Measurements from ENCODE around the gene RDH16.
"Not testable (repeated sequence)": the region's sequence is repeated elsewhere in the genome, so short reads cannot be mapped to it uniquely, and the experiment has no call there.

RDH16 gene

DNA sequence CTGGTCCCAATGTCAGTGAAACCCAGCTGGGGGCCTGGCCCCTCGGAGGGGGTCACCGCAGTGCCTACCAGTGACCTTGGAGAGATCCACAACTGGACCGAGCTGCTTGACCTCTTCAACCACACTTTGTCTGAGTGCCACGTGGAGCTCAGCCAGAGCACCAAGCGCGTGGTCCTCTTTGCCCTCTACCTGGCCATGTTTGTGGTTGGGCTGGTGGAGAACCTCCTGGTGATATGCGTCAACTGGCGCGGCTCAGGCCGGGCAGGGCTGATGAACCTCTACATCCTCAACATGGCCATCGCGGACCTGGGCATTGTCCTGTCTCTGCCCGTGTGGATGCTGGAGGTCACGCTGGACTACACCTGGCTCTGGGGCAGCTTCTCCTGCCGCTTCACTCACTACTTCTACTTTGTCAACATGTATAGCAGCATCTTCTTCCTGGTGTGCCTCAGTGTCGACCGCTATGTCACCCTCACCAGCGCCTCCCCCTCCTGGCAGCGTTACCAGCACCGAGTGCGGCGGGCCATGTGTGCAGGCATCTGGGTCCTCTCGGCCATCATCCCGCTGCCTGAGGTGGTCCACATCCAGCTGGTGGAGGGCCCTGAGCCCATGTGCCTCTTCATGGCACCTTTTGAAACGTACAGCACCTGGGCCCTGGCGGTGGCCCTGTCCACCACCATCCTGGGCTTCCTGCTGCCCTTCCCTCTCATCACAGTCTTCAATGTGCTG lies 38.0 kb upstream of the RDH16 start:
- H3K9ac ChIP-seq (ENCODE audit: low read depth, low read length), result no peak overlapping the region
- peaks cover 9% of the 10 kb centered on the region for H3K4me1 ChIP-seq (ENCODE audit: insufficient read depth, low read length)
- H3K36me3 ChIP-seq (ENCODE audit: insufficient read depth, low read length), result no peaks in the 10 kb centered on the region
- H3K9me3 ChIP-seq (ENCODE audit: control insufficient read depth, insufficient read depth, low read length), result no peaks in the 10 kb centered on the region

GRCh38 chr12:56994231-56994746 lies 36.9 kb upstream of the RDH16 start:
- no peaks in the 10 kb centered on the region for H3K36me3 ChIP-seq (ENCODE audit: insufficient read depth, low read length)
- H3K9me3 ChIP-seq (ENCODE audit: control insufficient read depth, insufficient read depth, low read length), result no peaks in the 10 kb centered on the region
- peaks cover 9% of the 10 kb centered on the region for H3K4me1 ChIP-seq (ENCODE audit: insufficient read depth, low read length)
- no peak overlapping the region for H3K9ac ChIP-seq (ENCODE audit: low read depth, low read length)

DNA sequence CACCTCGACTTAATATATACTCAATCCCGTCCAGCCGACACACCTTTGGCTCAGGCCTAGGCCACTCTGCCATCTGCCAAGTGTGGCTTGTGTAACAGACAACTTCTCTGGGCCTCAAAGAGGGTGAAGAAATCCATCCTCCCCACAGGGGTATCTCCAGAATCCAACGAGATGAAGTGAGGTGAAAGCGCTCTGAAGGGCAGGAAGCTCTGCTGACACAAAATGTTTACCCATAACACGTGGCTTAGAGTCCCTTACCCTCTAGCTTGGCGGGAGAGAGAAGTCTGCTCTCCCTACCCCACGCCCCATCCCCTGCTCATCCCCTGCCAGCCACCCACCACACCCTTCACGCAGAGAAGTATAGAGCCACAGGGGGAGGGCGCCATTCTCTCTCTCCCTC lies 35.9 kb upstream of the RDH16 start:
- Histone ChIP-seq H3K9me3 (ENCODE audit: control insufficient read depth, insufficient read depth, low read length) (no peaks in the 10 kb centered on the region), H3K36me3 (ENCODE audit: insufficient read depth, low read length) (no peaks in the 10 kb centered on the region), H3K9ac (ENCODE audit: low read depth, low read length) (no peak overlapping the region), H3K4me1 (ENCODE audit: insufficient read depth, low read length) (peaks cover 11% of the 10 kb centered on the region)

- Histone ChIP-seq H3K4me1 (ENCODE audit: insufficient read depth, low read length) (peaks cover 19% of the 10 kb centered on the region), H3K9me3 (ENCODE audit: control insufficient read depth, insufficient read depth, low read length) (no peaks in the 10 kb centered on the region), H3K36me3 (ENCODE audit: insufficient read depth, low read length) (no peaks in the 10 kb centered on the region), H3K9ac (ENCODE audit: low read depth, low read length) (no peak overlapping the region)
Measured at GRCh38 chr12:56991319-56992246, 34.2 kb upstream of the RDH16 start.

DNA sequence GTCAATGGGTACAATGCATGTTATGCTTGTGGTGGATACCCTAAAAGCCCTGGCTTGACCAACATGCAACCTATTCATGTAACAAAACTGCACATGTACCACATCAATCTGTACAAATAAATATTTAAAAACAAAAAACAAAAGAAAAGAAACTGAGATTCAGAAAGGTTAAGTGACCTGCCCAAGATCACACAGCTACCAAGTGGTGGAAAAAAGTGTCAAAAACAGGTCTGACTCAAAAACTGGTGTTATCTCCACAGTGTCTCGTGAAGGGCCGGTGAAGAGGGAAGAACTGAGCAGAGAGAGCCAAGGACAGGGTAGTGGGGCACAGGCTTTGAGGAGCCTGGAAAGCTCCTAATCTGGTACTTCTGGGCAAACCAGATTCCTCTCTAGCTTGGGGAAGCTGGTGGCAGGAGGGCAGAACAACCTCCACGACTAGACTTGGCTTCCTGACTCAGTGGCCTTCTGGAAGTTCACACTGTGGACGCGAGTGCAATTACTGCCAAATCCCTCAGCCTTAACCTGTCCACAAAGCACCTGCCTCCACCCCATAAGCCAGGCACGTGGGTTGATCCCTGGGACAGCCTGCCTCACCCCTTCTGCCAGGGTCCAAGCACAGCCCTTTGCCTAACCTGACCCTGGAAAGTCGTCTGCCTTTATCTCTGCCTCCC lies 33.4 kb upstream of the RDH16 start:
- H3K36me3 ChIP-seq (ENCODE audit: insufficient read depth, low read length), result no peaks in the 10 kb centered on the region
- H3K4me1 ChIP-seq (ENCODE audit: insufficient read depth, low read length), result peaks cover 24% of the 10 kb centered on the region
- no peaks in the 10 kb centered on the region for H3K9me3 ChIP-seq (ENCODE audit: control insufficient read depth, insufficient read depth, low read length)
- H3K9ac ChIP-seq (ENCODE audit: low read depth, low read length), result no peak overlapping the region

DNA sequence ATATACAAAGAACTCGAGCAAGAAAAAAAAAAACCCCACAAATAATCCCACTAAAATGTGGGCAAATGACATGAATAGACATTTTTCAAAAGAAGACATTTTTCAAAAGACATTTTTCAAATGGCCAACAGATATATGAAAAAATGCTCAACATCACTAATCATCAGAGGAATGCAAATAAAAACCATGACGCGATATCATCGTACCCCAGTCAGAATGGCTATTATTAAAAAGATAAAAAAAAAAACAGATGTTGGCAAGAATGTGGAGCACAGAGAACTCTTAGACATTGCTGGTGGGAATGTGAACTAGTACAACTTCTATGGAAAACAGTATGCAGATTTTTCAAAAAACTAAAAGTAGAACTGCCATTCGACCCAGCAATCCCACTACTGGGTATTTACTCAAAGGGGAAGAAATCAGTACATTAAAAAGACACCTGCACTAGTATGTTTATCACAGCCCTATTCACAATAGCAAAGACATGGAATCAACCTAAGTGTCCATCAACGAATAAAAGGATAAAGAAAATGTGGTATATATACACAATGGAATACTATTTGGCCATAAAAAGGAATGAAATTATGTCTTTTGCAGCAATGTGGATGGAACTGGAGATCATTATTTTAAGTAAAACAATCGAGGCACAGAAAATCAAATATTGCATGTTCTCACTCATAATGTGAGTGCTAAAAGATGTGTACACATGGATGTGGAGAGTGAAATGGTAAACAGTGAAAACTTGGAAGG lies 32.6 kb upstream of the RDH16 start:
- H3K36me3 ChIP-seq (ENCODE audit: insufficient read depth, low read length), result no peaks in the 10 kb centered on the region

GRCh38 chr12:56988207-56988739 lies 30.9 kb upstream of the RDH16 start:
- no peak overlapping the region for H3K9ac ChIP-seq (ENCODE audit: low read depth, low read length)
- peaks cover 24% of the 10 kb centered on the region for H3K4me1 ChIP-seq (ENCODE audit: insufficient read depth, low read length)
- H3K36me3 ChIP-seq (ENCODE audit: insufficient read depth, low read length), result no peaks in the 10 kb centered on the region
- H3K9me3 ChIP-seq (ENCODE audit: control insufficient read depth, insufficient read depth, low read length), result no peaks in the 10 kb centered on the region

More for the DNA sequence above, 32.6 kb upstream of the RDH16 start:
- Histone ChIP-seq H3K4me1 (ENCODE audit: insufficient read depth, low read length) (peaks cover 24% of the 10 kb centered on the region), H3K9ac (ENCODE audit: low read depth, low read length) (no peak overlapping the region), H3K9me3 (ENCODE audit: control insufficient read depth, insufficient read depth, low read length) (no peaks in the 10 kb centered on the region)

DNA sequence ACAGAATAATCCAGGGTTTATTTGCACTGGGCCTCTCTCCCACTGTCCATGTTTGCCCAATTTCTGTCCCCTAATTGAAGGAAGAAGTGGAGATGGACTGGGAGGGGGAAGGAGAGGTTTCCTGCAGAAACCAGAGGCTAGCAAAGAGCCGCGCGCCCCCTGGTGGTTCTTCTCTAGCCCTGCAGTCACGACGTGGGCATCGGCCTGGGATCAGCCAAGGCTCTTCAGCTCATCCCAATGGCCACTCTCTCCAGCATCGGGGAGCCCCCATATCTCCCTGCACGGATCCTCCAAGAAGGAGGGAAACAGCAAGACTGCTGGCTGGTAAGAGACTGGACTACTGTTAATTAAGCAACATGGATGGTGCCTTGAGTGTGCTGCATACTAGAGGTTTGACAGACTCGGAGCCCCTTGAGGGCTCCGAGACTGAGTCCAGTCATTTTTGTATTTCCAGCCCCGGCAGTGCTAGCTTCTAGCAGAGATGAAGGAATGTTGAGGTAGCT lies 30.2 kb upstream of the RDH16 start:
- Histone ChIP-seq H3K9ac (ENCODE audit: low read depth, low read length) (no peak overlapping the region), H3K36me3 (ENCODE audit: insufficient read depth, low read length) (no peaks in the 10 kb centered on the region), H3K9me3 (ENCODE audit: control insufficient read depth, insufficient read depth, low read length) (no peaks in the 10 kb centered on the region), H3K4me1 (ENCODE audit: insufficient read depth, low read length) (peaks cover 24% of the 10 kb centered on the region)

GRCh38 chr12:56987011-56987410 lies 29.6 kb upstream of the RDH16 start:
- Histone ChIP-seq H3K9me3 (ENCODE audit: control insufficient read depth, insufficient read depth, low read length) (no peaks in the 10 kb centered on the region), H3K36me3 (ENCODE audit: insufficient read depth, low read length) (no peaks in the 10 kb centered on the region)

GRCh38 chr12:56985714-56986113 lies 28.3 kb upstream of the RDH16 start:
- not testable (repeated sequence) for H3K9ac ChIP-seq (ENCODE audit: low read depth, low read length); H3K9me3 ChIP-seq (ENCODE audit: control insufficient read depth, insufficient read depth, low read length); H3K36me3 ChIP-seq (ENCODE audit: insufficient read depth, low read length)
- H3K4me1 ChIP-seq (ENCODE audit: insufficient read depth, low read length), result peaks cover 15% of the 10 kb centered on the region; the same call in 1 of the 2 replicates

More at GRCh38 chr12:56987011-56987410, 29.6 kb upstream of the RDH16 start:
- Histone ChIP-seq H3K9ac (ENCODE audit: low read depth, low read length) (no peak overlapping the region), H3K4me1 (ENCODE audit: insufficient read depth, low read length) (peaks cover 24% of the 10 kb centered on the region)

- no peaks in the 10 kb centered on the region for H3K36me3 ChIP-seq (ENCODE audit: insufficient read depth, low read length)
- peaks cover 13% of the 10 kb centered on the region; the same call in 1 of the 2 replicates for H3K4me1 ChIP-seq (ENCODE audit: insufficient read depth, low read length)
- H3K9ac ChIP-seq (ENCODE audit: low read depth, low read length), result no peak overlapping the region
- H3K9me3 ChIP-seq (ENCODE audit: control insufficient read depth, insufficient read depth, low read length), result no peaks in the 10 kb centered on the region
Measured at GRCh38 chr12:56983386-56983785, 26.0 kb upstream of the RDH16 start.

DNA sequence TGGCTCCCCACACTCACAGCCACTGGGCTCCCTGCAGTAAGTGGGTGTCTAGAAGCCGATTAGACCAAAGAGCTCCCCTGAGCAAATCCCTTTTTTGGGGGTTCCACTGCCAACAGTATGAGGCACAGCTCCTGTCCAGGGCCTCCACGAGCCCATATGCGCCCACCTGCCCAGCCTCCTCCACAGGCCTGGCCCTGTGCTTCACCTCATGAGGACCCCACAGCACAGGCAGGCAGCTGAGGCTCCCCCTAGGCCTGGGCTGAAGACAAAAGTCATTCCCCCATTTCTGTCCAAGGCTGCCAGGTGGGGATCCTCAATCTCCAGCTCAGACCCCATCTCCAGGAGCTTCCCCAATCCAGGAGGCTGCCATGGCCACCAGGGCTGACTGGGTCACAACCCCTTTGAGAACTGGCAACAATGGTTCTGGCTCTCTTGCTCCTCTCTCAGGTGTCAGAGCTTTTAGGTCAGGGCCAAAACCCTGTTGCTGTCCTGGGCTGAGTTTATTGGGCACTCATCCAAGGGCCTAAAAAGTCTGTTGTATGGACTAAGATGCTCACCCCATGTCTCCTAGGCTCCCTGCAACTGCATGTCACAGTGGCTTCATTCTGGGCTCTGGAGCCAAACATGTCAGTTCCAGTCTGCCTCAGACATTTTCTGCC lies 25.3 kb upstream of the RDH16 start:
- H3K9ac ChIP-seq (ENCODE audit: low read depth, low read length); H3K36me3 ChIP-seq (ENCODE audit: insufficient read depth, low read length): not testable (repeated sequence)

DNA sequence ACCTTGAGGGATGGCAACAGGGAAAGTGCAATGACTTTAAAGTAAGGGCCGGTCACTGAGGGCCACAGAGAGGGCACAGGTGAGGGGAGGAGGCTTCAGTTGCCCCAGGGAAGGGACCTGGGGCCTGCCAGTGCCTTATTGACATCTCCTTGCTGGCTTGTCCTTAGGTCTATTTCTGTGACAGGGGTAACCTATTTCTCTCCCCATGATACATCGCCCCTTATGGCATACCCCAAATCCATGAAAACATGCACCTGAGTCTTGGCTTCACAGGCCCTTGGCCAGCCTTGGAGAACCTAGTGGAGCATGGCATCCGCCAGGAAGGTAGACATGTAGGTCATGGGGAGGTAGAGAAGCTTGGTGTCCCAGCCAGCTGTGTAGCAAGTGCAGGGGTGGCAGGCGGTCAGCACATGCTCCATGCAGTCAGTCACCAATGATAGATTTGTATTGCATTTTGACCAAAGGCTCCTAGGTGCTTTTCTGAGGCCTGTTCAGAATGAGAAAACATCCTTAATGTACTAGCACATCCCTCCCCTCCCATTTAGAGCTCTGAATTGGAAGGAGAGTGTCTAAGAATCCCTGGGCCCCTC lies 23.6 kb upstream of the RDH16 start:
- no peak overlapping the region for H3K9ac ChIP-seq (ENCODE audit: low read depth, low read length)
- H3K36me3 ChIP-seq (ENCODE audit: insufficient read depth, low read length), result no peaks in the 10 kb centered on the region
- 0 out of 2 replicates have a peak, but pooled peaks cover 2% of the 10 kb centered on the region for H3K4me1 ChIP-seq (ENCODE audit: insufficient read depth, low read length)
- H3K9me3 ChIP-seq (ENCODE audit: control insufficient read depth, insufficient read depth, low read length), result no peaks in the 10 kb centered on the region

More for the DNA sequence above, 25.3 kb upstream of the RDH16 start:
- H3K4me1 ChIP-seq (ENCODE audit: insufficient read depth, low read length); H3K9me3 ChIP-seq (ENCODE audit: control insufficient read depth, insufficient read depth, low read length): not testable (repeated sequence)
